Heart right ventricle (tissue), 16 donors: ENCODE data around the gene MCTP1. TPM values are rescaled to one million over a fixed set of nuclear protein-coding genes. Genes with fewer than 3 reads are reported as not detected.

ENCODE experiments used
- ATAC-seq, 8 donors: fragments of 200-7000 bp; cut with Tn5 transposase; one replicate each; pipeline ENCODE4 v1.9.1; 2020; ENCODE audit warnings: mild to moderate bottlenecking in 8 of 8, moderate library complexity in 8 of 8, moderate number of reproducible peaks in 1 of 8
- DNase-seq, 2 donors: peaks; one replicate each; pipeline ENCODE4 v3.0.0-alpha.2; 2020
- H3K27ac ChIP-seq, 10 donors: fragments of 200-600 bp; sonication (generic) in 2 of 10; one replicate each; pipeline versions ENCODE4 v1.5.0 to v1.8.0; 2020 to 2022; ENCODE audit warnings: mild to moderate bottlenecking in 3 of 10
- H3K27me3 ChIP-seq, 7 donors: fragments of 200-600 bp; one replicate each; pipeline ENCODE4 v1.8.0; 2021 to 2022; ENCODE audit warnings: mild to moderate bottlenecking in 2 of 7
- H3K36me3 ChIP-seq, 9 donors: fragments of 200-600 bp; sonication (generic) in 1 of 9; one replicate each; pipeline versions ENCODE4 v1.5.0 to v1.8.0; 2020 to 2022; ENCODE audit warnings: mild to moderate bottlenecking in 2 of 9
- H3K4me1 ChIP-seq, 9 donors: fragments of 200-600 bp; sonication (generic) in 1 of 9; one replicate each; pipeline versions ENCODE4 v1.5.0 to v1.8.0; 2020 to 2022; ENCODE audit warnings: mild to moderate bottlenecking in 4 of 9
- H3K4me3 ChIP-seq, 10 donors: fragments of 200-600 bp; sonication (generic) in 2 of 10; one replicate each; pipeline versions ENCODE4 v1.5.0 to v1.8.0; 2020 to 2022; ENCODE audit warnings: mild to moderate bottlenecking in 7 of 10, moderate library complexity in 2 of 10
- H3K9me3 ChIP-seq, 11 donors: fragments of 200-600 bp in 10 of 11; sonication (generic) in 2 of 11; one replicate each; pipeline versions ENCODE4 v1.5.0 to v1.8.0; 2013 to 2022; ENCODE audit warnings: mild to moderate bottlenecking in 2 of 11, control low read depth in 1 of 11, moderate library complexity in 1 of 11
- WGBS, 2 donors: extraction: QIAGEN DNeasy Blood & Tissue Kit; methylation state at CpG; one replicate each; pipeline ENCODE4 v1.1.7; 2013; ENCODE audit warnings: inconsistent platforms in 1 of 2; 5-methylcytosine and 5-hydroxymethylcytosine counted together
- intact Hi-C, 10 donors: fragments of 100-400 bp; cut with DNase I; formaldehyde crosslinking; loops; one replicate each; pipeline versions ENCODE4 v1.11.1 to v1.14.2; 2022
- polyA plus RNA-seq, 2 donors: library from polyadenylated mRNA; stranded (reverse); fragments of 200-250 nt; gene quantifications; one replicate each; pipeline ENCODE4 v1.2.3, GENCODE V29; 2013
- total RNA-seq, 10 donors: library from RNA; stranded (reverse); fragmentation: NEBNext Ultra II Directional in 3 of 10; extraction: Animal tissue kit (Norgen Biotek cat#: 25700) in 3 of 10; gene quantifications; one replicate each; pipeline versions ENCODE4 v1.2.1 to v1.2.4, GENCODE V29; 2021 to 2023
- TF ChIP-seq, protein P1 (sequence below), 9 donors: fragments of 200-600 bp; sonication (generic) in 2 of 9; IDR thresholded peaks; one replicate each; pipeline versions ENCODE4 v1.5.0 to v1.8.0; 2021 to 2022; ENCODE audit warnings: antibody characterized with exemption in 9 of 9, mild to moderate bottlenecking in 5 of 9, moderate library complexity in 1 of 9
- donor health status: Arrhythmogenic right ventricular cardiomyopathy.
- donor health status: ischemic (EF 13 %, LVEDD 7.1; RV severe dilation, severe dysfunction).
- donor health status: healthy with polysubstance abuse.
- donor health status: DM: no; HTN: yes; CAD: no.
- donor health status: DM: no; HTN: no; CAD: no.
- donor health status: ischemic (EF 25% LVEDD 6.9; RV normal size, moderate dysfunction).
- donor health status: ischemic (EF 25% LVEDD 5.7; RV mildly dilated, moderate dysfunction).
- donor health status: healthy.
- donor health status: DM: yes; HTN: yes; CAD: no.
- donor health status: Ischemic cardiomyopathy.
- donor health status: ischemic (EF 35%, LVEDD 5.7; RV mildly dilated, moderate dysfunction).
- donor health status: nonischemic (EF 11% LVEDD 7.7; RV severe dilation, severe dysfunction).
- donor health status: DM: yes; HTN: yes; CAD: no.
- donor health status: PGD.
- donor health status: ischemic (EF 29% LVEDD 5.4; RV normal size, mild dysfunction).
- donor health status: nonischemic (EF 23%, LVEDD 6.1; RV moderate dilation, normal function).

The MCTP1 gene
- total and polyA plus RNA-seq, 12 donors, result 1.3 to 19.7 (median 5.3) TPM

GRCh38 chr5:95281226-95281625, 3.7 kb downstream of the MCTP1 start:
- DNase-seq, result no peak
- ATAC-seq, result no peak
- intact Hi-C loops, result no loop called here
- peaks cover 5 to 26% (median 15%) of the 10 kb centered on the region in 9 donors for H3K4me1 ChIP-seq
- H3K27ac ChIP-seq, result no peak overlapping the region
- H3K27me3 ChIP-seq, result peaks cover 6 to 97% (median 83%) of the 10 kb centered on the region in 7 donors
- 40% methylated on average over 2 of the region's 2 CpGs for WGBS, 2 donors
- TF ChIP-seq, protein P1, sequence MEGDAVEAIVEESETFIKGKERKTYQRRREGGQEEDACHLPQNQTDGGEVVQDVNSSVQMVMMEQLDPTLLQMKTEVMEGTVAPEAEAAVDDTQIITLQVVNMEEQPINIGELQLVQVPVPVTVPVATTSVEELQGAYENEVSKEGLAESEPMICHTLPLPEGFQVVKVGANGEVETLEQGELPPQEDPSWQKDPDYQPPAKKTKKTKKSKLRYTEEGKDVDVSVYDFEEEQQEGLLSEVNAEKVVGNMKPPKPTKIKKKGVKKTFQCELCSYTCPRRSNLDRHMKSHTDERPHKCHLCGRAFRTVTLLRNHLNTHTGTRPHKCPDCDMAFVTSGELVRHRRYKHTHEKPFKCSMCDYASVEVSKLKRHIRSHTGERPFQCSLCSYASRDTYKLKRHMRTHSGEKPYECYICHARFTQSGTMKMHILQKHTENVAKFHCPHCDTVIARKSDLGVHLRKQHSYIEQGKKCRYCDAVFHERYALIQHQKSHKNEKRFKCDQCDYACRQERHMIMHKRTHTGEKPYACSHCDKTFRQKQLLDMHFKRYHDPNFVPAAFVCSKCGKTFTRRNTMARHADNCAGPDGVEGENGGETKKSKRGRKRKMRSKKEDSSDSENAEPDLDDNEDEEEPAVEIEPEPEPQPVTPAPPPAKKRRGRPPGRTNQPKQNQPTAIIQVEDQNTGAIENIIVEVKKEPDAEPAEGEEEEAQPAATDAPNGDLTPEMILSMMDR (IDR thresholded peaks at IDR 0.05), result no peak
- H3K36me3 ChIP-seq, result no peaks in the 10 kb centered on the region
- no peaks in the 10 kb centered on the region for H3K9me3 ChIP-seq
- no peak overlapping the region for H3K4me3 ChIP-seq

DNA sequence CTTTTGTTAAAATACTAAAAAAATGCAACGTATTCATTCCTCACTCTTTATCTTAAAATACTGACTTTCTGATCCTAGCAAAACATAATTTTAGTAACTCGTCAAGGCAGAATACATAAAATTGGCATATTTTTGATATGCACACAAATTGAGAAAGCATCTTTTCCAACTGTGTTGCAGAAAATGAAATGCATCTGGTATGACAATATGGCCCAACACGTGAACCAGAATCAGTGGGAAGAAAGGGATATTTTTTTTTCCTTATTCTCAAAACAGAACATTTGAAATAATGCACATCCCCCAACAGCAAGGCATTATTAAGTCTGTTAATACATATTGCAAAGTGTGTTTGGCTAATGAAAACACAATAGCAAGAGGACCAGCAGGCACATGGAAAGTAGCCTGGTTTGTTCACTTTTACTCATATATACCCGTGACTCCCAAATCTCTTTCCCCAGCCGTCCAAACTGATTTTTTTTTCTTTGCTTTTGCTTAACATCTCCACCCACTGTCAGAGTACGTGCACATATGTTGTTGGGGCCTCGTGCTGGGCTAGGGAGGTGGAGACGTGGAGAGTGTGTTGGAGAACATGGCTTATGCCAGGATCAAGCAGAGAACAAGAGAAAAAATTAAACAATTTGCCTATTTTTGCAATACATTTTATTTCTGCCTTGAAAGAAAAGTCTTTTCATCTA, 4.3 kb downstream of the MCTP1 start:
- ATAC-seq (no peak), DNase-seq (no peak)
- 46% methylated on average over 8 of the region's 8 CpGs for WGBS, 2 donors
- no peak overlapping the region for H3K27ac ChIP-seq
- TF ChIP-seq, protein P1 (IDR thresholded peaks at IDR 0.05), result no peak
- no peaks in the 10 kb centered on the region for H3K36me3 ChIP-seq
- H3K4me1 ChIP-seq, result peaks cover 5 to 25% (median 15%) of the 10 kb centered on the region in 9 donors
- no peaks in the 10 kb centered on the region for H3K9me3 ChIP-seq
- intact Hi-C loops, result no loop called here
- peaks cover 6 to 97% (median 76%) of the 10 kb centered on the region in 7 donors for H3K27me3 ChIP-seq
- no peak overlapping the region for H3K4me3 ChIP-seq

DNA sequence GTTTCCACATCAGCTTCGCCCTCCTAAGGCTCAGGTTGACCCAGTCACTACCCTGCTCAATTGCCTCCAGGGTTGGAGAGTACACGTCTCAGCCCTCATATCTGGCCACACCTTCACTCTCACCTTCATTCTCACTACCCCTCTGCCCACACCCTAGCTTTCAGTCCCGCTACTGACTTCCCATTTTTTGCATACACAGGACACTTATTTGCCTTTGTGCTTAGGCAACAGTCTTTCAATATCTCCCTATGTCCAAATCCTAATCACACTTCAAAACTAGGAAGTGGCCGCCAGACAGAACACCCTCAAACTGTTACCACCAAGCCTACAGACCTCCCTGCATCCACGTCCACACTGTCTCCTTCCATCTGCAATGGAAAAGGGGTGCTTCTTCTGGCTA, 10.9 kb downstream of the MCTP1 start:
- Histone ChIP-seq H3K27me3 (peaks cover 0 to 43% (median 15%) of the 10 kb centered on the region in 7 donors), H3K4me3 (no peak overlapping the region), H3K4me1 (no peaks in the 10 kb centered on the region), H3K36me3 (no peaks in the 10 kb centered on the region), H3K27ac (no peak overlapping the region), H3K9me3 (no peaks in the 10 kb centered on the region)
- TF ChIP-seq, protein P1 (IDR thresholded peaks at IDR 0.05), result no peak
- DNase-seq (no peak), ATAC-seq (no peak)
- intact Hi-C loops, result no loop called here
- WGBS, 2 donors, result 68 to 70% methylated on average over 5 of the region's 5 CpGs

DNA sequence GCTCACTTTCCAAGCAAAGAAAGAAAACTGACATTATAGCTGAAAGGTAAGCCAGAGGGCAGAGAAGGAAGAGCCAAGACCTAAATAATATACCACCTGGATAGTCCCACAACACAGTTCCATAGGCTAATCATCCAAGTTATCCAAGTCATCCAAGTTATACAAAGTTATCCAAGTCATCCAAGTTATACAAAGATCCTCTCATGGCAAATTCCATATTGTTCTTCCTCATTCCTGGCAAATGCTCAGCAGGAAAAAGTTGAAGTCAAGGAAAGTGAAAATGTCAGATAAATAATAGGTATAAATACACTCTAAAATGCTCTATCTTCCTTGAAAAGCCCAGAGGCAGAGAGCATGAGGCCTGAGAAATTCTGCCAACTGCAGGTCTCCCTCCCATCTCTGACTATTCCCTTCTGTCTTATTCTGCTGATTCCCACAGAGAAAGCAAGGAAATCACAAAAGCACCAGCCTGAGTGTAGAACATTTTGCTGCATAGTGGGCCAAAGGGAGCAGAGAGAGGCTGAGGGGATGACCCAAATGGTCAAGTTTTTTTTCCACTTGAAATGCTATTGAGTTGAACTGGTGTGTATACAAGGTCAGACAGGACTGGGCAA, 12.5 kb downstream of the MCTP1 start:
- ATAC-seq (no peak), DNase-seq (no peak)
- no peak overlapping the region for H3K27ac ChIP-seq
- H3K4me3 ChIP-seq, result no peak overlapping the region
- H3K27me3 ChIP-seq, result peaks cover 0 to 37% (median 4%) of the 10 kb centered on the region in 7 donors
- intact Hi-C loops, result no loop called here
- H3K4me1 ChIP-seq, result no peaks in the 10 kb centered on the region
- TF ChIP-seq, protein P1 (IDR thresholded peaks at IDR 0.05), result no peak
- H3K36me3 ChIP-seq, result no peaks in the 10 kb centered on the region
- no peaks in the 10 kb centered on the region for H3K9me3 ChIP-seq
